ENCODE measurements around the gene MRPL10. TPM values are rescaled to one million over a fixed set of nuclear protein-coding genes. Genes with fewer than 3 reads are reported as not detected.

The MRPL10 gene
- total RNA-seq, 1 experiment from 2014 or later: 49.3 TPM

GRCh38 chr17:47852113-47852949 lies 21.0 kb upstream of the MRPL10 start:
- TF ChIP-seq, protein P1, sequence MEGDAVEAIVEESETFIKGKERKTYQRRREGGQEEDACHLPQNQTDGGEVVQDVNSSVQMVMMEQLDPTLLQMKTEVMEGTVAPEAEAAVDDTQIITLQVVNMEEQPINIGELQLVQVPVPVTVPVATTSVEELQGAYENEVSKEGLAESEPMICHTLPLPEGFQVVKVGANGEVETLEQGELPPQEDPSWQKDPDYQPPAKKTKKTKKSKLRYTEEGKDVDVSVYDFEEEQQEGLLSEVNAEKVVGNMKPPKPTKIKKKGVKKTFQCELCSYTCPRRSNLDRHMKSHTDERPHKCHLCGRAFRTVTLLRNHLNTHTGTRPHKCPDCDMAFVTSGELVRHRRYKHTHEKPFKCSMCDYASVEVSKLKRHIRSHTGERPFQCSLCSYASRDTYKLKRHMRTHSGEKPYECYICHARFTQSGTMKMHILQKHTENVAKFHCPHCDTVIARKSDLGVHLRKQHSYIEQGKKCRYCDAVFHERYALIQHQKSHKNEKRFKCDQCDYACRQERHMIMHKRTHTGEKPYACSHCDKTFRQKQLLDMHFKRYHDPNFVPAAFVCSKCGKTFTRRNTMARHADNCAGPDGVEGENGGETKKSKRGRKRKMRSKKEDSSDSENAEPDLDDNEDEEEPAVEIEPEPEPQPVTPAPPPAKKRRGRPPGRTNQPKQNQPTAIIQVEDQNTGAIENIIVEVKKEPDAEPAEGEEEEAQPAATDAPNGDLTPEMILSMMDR (IDR thresholded peaks at IDR 0.05; ENCODE audit: unreplicated experiment): no peak
- intact Hi-C loops (cut with micrococcal nuclease): no loop called here
- Mint-ChIP-seq H3K36me3 (ENCODE audit: insufficient read depth, unreplicated experiment) (no peaks in the 10 kb centered on the region), H3K27me3 (ENCODE audit: insufficient read depth, unreplicated experiment) (peaks cover 50% of the 10 kb centered on the region), H3K4me3 (ENCODE audit: unreplicated experiment) (peak overlapping the region; percentile 50), H3K9me3 (ENCODE audit: unreplicated experiment) (no peaks in the 10 kb centered on the region), H3K4me1 (ENCODE audit: insufficient read depth, unreplicated experiment) (peaks cover 15% of the 10 kb centered on the region), H3K27ac (ENCODE audit: low read depth, unreplicated experiment) (no peak overlapping the region)
- ChIA-PET POLR2A (interaction anchor here (0.7 to 1.4 kb wide), 4 partner anchors 11 to 89 kb away, joined by 3 to 4 read pairs (median 3); partner anchors contain the start of genes LRRC46, MRPL10, PNPO and SCRN2), CTCF (interaction anchor here (8.1 to 18.5 kb wide), 2 partner anchors 10 to 36 kb away, joined by 53 to 523 read pairs; partner anchors contain the start of genes SCRN2 and SP2)
- no TSS peak for BruUV-seq (replicated peaks)
- DNase-seq (ENCODE audit: unreplicated experiment): no peak

- no peak overlapping the region for H3K27ac Mint-ChIP-seq (ENCODE audit: low read depth, unreplicated experiment)
- CTCF ChIA-PET: interaction anchor here (8.1 to 18.5 kb wide), 2 partner anchors 9 to 37 kb away, joined by 53 to 523 read pairs; partner anchors contain the start of genes SCRN2 and SP2
- BruUV-seq (replicated peaks): no TSS peak
These were observed 20.4 kb upstream of the MRPL10 start for GRCh38 chr17:47851764-47852112.

DNA sequence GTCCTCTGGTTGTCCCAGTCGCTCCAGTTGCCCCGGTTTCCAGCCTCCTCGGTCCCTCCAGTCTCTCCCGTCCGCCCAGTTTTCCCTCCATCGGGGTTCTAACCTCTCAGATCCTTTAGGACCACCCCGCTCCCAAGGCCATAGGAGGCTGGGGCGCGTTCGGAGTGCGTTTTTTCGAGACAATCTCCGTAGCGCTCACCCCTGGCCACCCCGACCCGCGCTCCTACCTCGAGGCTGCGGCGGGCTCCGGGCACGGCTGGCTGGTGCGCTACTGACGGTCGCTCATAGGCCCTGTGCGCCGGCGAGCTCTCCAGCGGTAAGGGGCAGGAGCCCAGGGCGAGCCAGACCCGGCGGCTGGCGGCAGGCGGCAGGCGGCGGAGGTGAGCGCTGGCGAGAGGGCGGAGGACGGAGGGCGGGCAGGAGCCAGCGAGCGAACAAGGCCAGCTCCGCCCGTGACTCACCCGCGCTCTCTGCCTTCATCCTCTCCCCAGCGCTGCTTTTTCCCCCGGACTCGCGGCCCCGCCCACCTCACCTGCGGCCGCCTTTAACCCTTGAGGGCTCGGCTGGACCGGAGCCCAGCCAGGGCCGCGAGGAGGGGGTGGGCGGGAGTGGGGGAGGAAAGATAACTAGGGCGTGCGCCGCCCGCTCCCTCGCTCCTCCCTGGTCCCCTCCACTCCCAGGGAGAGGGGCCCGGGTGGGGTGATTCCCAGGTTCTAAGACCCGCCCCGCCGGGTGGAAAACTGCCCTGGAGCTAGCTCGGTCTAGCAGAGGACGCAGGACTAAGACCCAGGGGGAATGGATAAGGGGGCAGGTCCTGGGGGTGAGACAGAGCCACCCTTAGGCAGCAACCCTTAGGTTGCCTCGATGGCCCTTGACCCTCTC lies 19.6 kb upstream of the MRPL10 start, which contains the start of gene SP6:
TSS of gene SP6 (minus strand) at position 472 of the 882 bp plus-strand sequence. CDS start 2,734 bp downstream, outside the sequence.
- H3K4me3 Mint-ChIP-seq (ENCODE audit: unreplicated experiment): peak within 1 kb of the TSS; percentile 82
- H3K27me3 Mint-ChIP-seq (ENCODE audit: insufficient read depth, unreplicated experiment): peaks cover 42% of the 10 kb centered on the region
- H3K9me3 Mint-ChIP-seq (ENCODE audit: unreplicated experiment): no peaks in the 10 kb centered on the region
- DNase-seq (ENCODE audit: unreplicated experiment): peak; percentile 87
- no peaks in the 10 kb centered on the region for H3K36me3 Mint-ChIP-seq (ENCODE audit: insufficient read depth, unreplicated experiment)
- TF ChIP-seq, protein P1 (IDR thresholded peaks at IDR 0.05; ENCODE audit: unreplicated experiment): peak; percentile 15
- H3K4me1 Mint-ChIP-seq (ENCODE audit: insufficient read depth, unreplicated experiment): peaks cover 15% of the 10 kb centered on the region
- peak within 1 kb of the TSS; percentile 78 for H3K27ac Mint-ChIP-seq (ENCODE audit: low read depth, unreplicated experiment)
- POLR2A ChIA-PET: interaction anchor here (0.7 to 3.4 kb wide), 11 partner anchors 10 to 202 kb away, joined by 3 to 23 read pairs (median 5); partner anchors contain the start of genes CDK5RAP3, LRRC46, MRPL10 and SCRN2
- intact Hi-C loops (cut with micrococcal nuclease): no loop called here
- BruUV-seq (replicated peaks): no TSS peak
- CTCF ChIA-PET: interaction anchor here (0.6 to 18.5 kb wide), 10 partner anchors 8 to 167 kb away, joined by 3 to 523 read pairs (median 9); partner anchors contain the start of genes CDK5RAP3, SCRN2 and SP2

More at GRCh38 chr17:47851764-47852112, 20.4 kb upstream of the MRPL10 start:
- peaks cover 50% of the 10 kb centered on the region for H3K27me3 Mint-ChIP-seq (ENCODE audit: insufficient read depth, unreplicated experiment)
- H3K9me3 Mint-ChIP-seq (ENCODE audit: unreplicated experiment): no peaks in the 10 kb centered on the region
- POLR2A ChIA-PET: interaction anchor here (0.7 to 2.8 kb wide), 5 partner anchors 10 to 90 kb away, joined by 3 to 19 read pairs (median 3); partner anchors contain the start of genes PNPO and SCRN2
- peak overlapping the region; percentile 50 for H3K4me3 Mint-ChIP-seq (ENCODE audit: unreplicated experiment)
- intact Hi-C loops (cut with micrococcal nuclease): no loop called here
- DNase-seq (ENCODE audit: unreplicated experiment): no peak
- H3K4me1 Mint-ChIP-seq (ENCODE audit: insufficient read depth, unreplicated experiment): peaks cover 15% of the 10 kb centered on the region
- TF ChIP-seq, protein P1 (IDR thresholded peaks at IDR 0.05; ENCODE audit: unreplicated experiment): no peak
- no peaks in the 10 kb centered on the region for H3K36me3 Mint-ChIP-seq (ENCODE audit: insufficient read depth, unreplicated experiment)
